ENCODE results near the gene ABCA3. TPM values are rescaled to one million over a fixed set of nuclear protein-coding genes. Genes with fewer than 3 reads are reported as not detected.
"Not testable (repeated sequence)": the region's sequence is repeated elsewhere in the genome, so short reads cannot be mapped to it uniquely, and the experiment has no call there.

ABCA3 gene
- total and polyA plus RNA-seq, 8 donors: 6.8 to 334 (median 12.9) TPM

- H3K9me3 ChIP-seq: no peaks in the 10 kb centered on the region
- H3K27me3 ChIP-seq: no peaks in the 10 kb centered on the region
- H3K27ac ChIP-seq: no peak overlapping the region
- peak in 1 of 4 donors; percentile 66 for DNase-seq
- H3K4me1 ChIP-seq: peaks cover 18 to 33% of the 10 kb centered on the region in 2 donors
- H3K4me3 ChIP-seq: no peak overlapping the region
- intact Hi-C loops (cut with DNase I): no loop called here
- H3K36me3 ChIP-seq: peaks cover 0 to 6% of the 10 kb centered on the region in 2 donors
- no peak for TF ChIP-seq CTCF (IDR thresholded peaks at IDR 0.05)
- ATAC-seq: no peak
Measured at GRCh38 chr16:2270588-2271470, 69.7 kb downstream of the ABCA3 start.

- Histone ChIP-seq H3K4me1 (peaks cover 20 to 41% of the 10 kb centered on the region in 2 donors), H3K36me3 (no peaks in the 10 kb centered on the region), H3K9me3 (no peaks in the 10 kb centered on the region), H3K4me3 (no peak overlapping the region), H3K27ac (no peak overlapping the region), H3K27me3 (no peaks in the 10 kb centered on the region)
- intact Hi-C loops (cut with DNase I): no loop called here
- ATAC-seq (no peak), DNase-seq (no peak)
- TF ChIP-seq CTCF (IDR thresholded peaks at IDR 0.05): no peak
Measured at GRCh38 chr16:2270070-2270462, 70.5 kb downstream of the ABCA3 start.

GRCh38 chr16:2267913-2268666, 72.4 kb downstream of the ABCA3 start, which contains the start of gene RNPS1:
TSS of gene RNPS1 (minus strand) at chr16:2268126. CDS start at chr16:2264643, 3,483 bp downstream.
- Histone ChIP-seq H3K27ac (peak within 1 kb of the TSS; percentile 97 to 98), H3K4me1 (peaks cover 20 to 45% of the 10 kb centered on the region in 2 donors), H3K36me3 (peaks cover 0 to 15% of the 10 kb centered on the region in 2 donors), H3K4me3 (peak within 1 kb of the TSS; percentile 80 to 98), H3K9me3 (no peaks in the 10 kb centered on the region), H3K27me3 (no peaks in the 10 kb centered on the region)
- no peak for TF ChIP-seq CTCF (IDR thresholded peaks at IDR 0.05)
- intact Hi-C loops (cut with DNase I): no loop called here
- peak; percentile 96 for ATAC-seq
- DNase-seq: peak; percentile 95 to 100 (median 98)

GRCh38 chr16:2267505-2267912, 73.0 kb downstream of the ABCA3 start:
- H3K27me3 ChIP-seq; DNase-seq; H3K9me3 ChIP-seq; intact Hi-C loops (cut with DNase I): not testable (repeated sequence)
- H3K4me3 ChIP-seq: peak overlapping the region; percentile 80 to 98
- peak; percentile 85 for ATAC-seq
- H3K27ac ChIP-seq: peak overlapping the region; percentile 97 to 98
- peaks cover 20 to 44% of the 10 kb centered on the region in 2 donors for H3K4me1 ChIP-seq
- peaks cover 0 to 21% of the 10 kb centered on the region in 2 donors for H3K36me3 ChIP-seq

GRCh38 chr16:2266887-2267286, 73.6 kb downstream of the ABCA3 start:
- H3K36me3 ChIP-seq: peaks cover 0 to 27% of the 10 kb centered on the region in 2 donors
- H3K27ac ChIP-seq: peak overlapping the region in 1 of 2 donors; percentile 97
- DNase-seq; H3K9me3 ChIP-seq; intact Hi-C loops (cut with DNase I); H3K27me3 ChIP-seq: not testable (repeated sequence)
- peak overlapping the region; percentile 80 to 98 for H3K4me3 ChIP-seq
- H3K4me1 ChIP-seq: peaks cover 20 to 39% of the 10 kb centered on the region in 2 donors
- ATAC-seq: peak; percentile 5

GRCh38 chr16:2263026-2263425, 77.5 kb downstream of the ABCA3 start:
- H3K27ac ChIP-seq; H3K27me3 ChIP-seq; H3K9me3 ChIP-seq; ATAC-seq; intact Hi-C loops (cut with DNase I); DNase-seq; H3K4me3 ChIP-seq: not testable (repeated sequence)
- Histone ChIP-seq H3K4me1 (peaks cover 9 to 22% of the 10 kb centered on the region in 2 donors), H3K36me3 (peaks cover 0 to 66% of the 10 kb centered on the region in 2 donors)
